HepG2 (cell line): ENCODE results near the gene LCN2. TPM values are rescaled to one million over a fixed set of nuclear protein-coding genes. Genes with fewer than 3 reads are reported as not detected.
A peak's percentile ranks its signal among the peaks of the same experiment; 100 is the strongest.

Experiments used
- ATAC-seq: fragments of 200-7000 bp; cut with Tn5 transposase; 3 replicates; pipeline ENCODE4 v1.9.1; 2020; ENCODE audit warnings: mild to moderate bottlenecking, moderate library complexity
- BruUV-seq: library from RNA; stranded (reverse); fragments of 400-500 nt; replicated peaks from 2 replicates; lab custom pipeline; 2021; lab: Mats Ljungman, UMichigan
- CTCF ChIA-PET: fragments of 300-600 bp; formaldehyde crosslinking; extraction: SDS; loops from one replicate; lab custom pipeline; 2021; ENCODE audit warnings: low total read pairs, inconsistent platforms, low intra/inter-chr PET ratio; lab: Yijun Ruan, JAX
- POLR2A ChIA-PET: fragments of 350-600 bp; sonication (Branson Sonifier 250); formaldehyde crosslinking; loops from one replicate; lab custom pipeline; 2020; ENCODE audit warnings: antibody characterized with exemption, inconsistent platforms; lab: Yijun Ruan, JAX
- DNase-seq: peaks from one replicate; pipeline ENCODE4 v3.0.0-alpha.2; 2015; ENCODE audit warnings: low spot score
- FAIRE-seq: peaks from 3 replicates; lab custom pipeline; 2011; peaks lifted over from hg19 to GRCh38; lab: Jason Lieb, UNC
- H2AFZ ChIP-seq: one replicate; pipeline ENCODE4 v1.6.1; 2011; ENCODE audit warnings: low read length, inconsistent platforms
- H3K27ac ChIP-seq: fragments of 300-600 bp; 3 replicates; pipeline ENCODE4 v1.8.0; 2011; ENCODE audit warnings: mixed run types, mild to moderate bottlenecking, mixed read lengths, low read length, inconsistent platforms; ENCODE audit not compliant: insufficient read depth; ENCODE audit errors: extremely low read length
- H3K27me3 ChIP-seq, 2 experiments: fragments of 200-600 bp in 1 of 2; 2 replicates in 1 of 2; 3 replicates in 1 of 2; pipeline versions ENCODE4 v1.6.0 to v1.8.0; 2011; ENCODE audit warnings: low read length in 2 of 2, mild to moderate bottlenecking in 2 of 2, moderate library complexity in 2 of 2, inconsistent platforms in 1 of 2; ENCODE audit not compliant: insufficient read depth in 2 of 2, control insufficient read depth in 1 of 2
- H3K36me3 ChIP-seq, 2 experiments: fragments of 200-600 bp in 1 of 2; replicated peaks in 1 of 2; 2 replicates in 1 of 2; 3 replicates in 1 of 2; pipeline versions ENCODE4 v1.5.1 to v1.8.0; 2011; ENCODE audit warnings: low read length in 2 of 2, inconsistent platforms in 1 of 2; ENCODE audit not compliant: insufficient read depth in 2 of 2, control insufficient read depth in 1 of 2
- H3K4me1 ChIP-seq: 2 replicates; pipeline ENCODE4 v1.5.1; 2012; ENCODE audit warnings: low read length, inconsistent platforms; ENCODE audit not compliant: insufficient read depth
- H3K4me2 ChIP-seq: 2 replicates; pipeline ENCODE4 v1.6.0; 2011; ENCODE audit warnings: low read depth, low read length, inconsistent platforms
- H3K4me3 ChIP-seq, 3 experiments: fragments of 200-600 bp in 1 of 3; sonication (generic), shearing (Covaris generic) in 1 of 3; replicated peaks in 1 of 3; 2 replicates each; pipeline ENCODE4 v1.5.1; 2011 to 2016; ENCODE audit warnings: low read length in 3 of 3, inconsistent platforms in 2 of 3, low read depth in 2 of 3, mild to moderate bottlenecking in 2 of 3, control low read depth in 1 of 3, mixed read lengths in 1 of 3; ENCODE audit not compliant: insufficient read depth in 1 of 3
- H3K79me2 ChIP-seq: one replicate; pipeline ENCODE4 v1.6.1; 2011; ENCODE audit warnings: low read length, inconsistent platforms; ENCODE audit not compliant: insufficient read depth
- H3K9ac ChIP-seq: 2 replicates; pipeline ENCODE4 v1.6.0; 2011; ENCODE audit warnings: mild to moderate bottlenecking, low read depth, low read length, inconsistent platforms; ENCODE audit not compliant: insufficient read depth
- H3K9me3 ChIP-seq: 2 replicates; pipeline ENCODE4 v1.5.1; 2012; ENCODE audit warnings: mild to moderate bottlenecking, low read length
- H4K20me1 ChIP-seq: 2 replicates; pipeline ENCODE4 v1.6.0; 2011; ENCODE audit warnings: inconsistent platforms, mild to moderate bottlenecking, low read length, moderate library complexity; ENCODE audit not compliant: insufficient read depth
- AKAP8 ChIP-seq: sonication (generic); formaldehyde crosslinking; IDR thresholded peaks from 2 replicates; pipeline ENCODE4 v1.5.1; 2020; ENCODE audit warnings: mild to moderate bottlenecking, missing genetic modification reagents
- KDM5A ChIP-seq: fragments of 200-600 bp; sonication (generic); IDR thresholded peaks from 2 replicates; pipeline ENCODE4 v1.7.0; 2018; ENCODE audit warnings: antibody characterized with exemption, mild to moderate bottlenecking, low read length, borderline replicate concordance
- MEIS2 ChIP-seq: sonication (generic); formaldehyde crosslinking; IDR thresholded peaks from 2 replicates; pipeline ENCODE4 v1.9.0; 2021; ENCODE audit warnings: mild to moderate bottlenecking, missing genetic modification reagents
- NFE2 ChIP-seq: sonication (generic); formaldehyde crosslinking; IDR thresholded peaks from 2 replicates; pipeline ENCODE4 v1.4.0; 2020; ENCODE audit warnings: missing genetic modification reagents
- NFE2L1 ChIP-seq: sonication (generic); formaldehyde crosslinking; IDR thresholded peaks from 2 replicates; pipeline ENCODE4 v1.4.0; 2020; ENCODE audit warnings: missing genetic modification reagents, mild to moderate bottlenecking, borderline replicate concordance
- NKX3-1 ChIP-seq: sonication (generic); formaldehyde crosslinking; IDR thresholded peaks from 2 replicates; pipeline ENCODE4 v1.5.0; 2020; ENCODE audit warnings: missing genetic modification reagents
- ZNF878 ChIP-seq: sonication (generic); formaldehyde crosslinking; IDR thresholded peaks from 2 replicates; pipeline ENCODE4 v1.8.1; 2023; ENCODE audit warnings: mild to moderate bottlenecking, missing genetic modification reagents, moderate library complexity
- WGBS: methylation state at CpG from one replicate; pipeline ENCODE4 v1.1.6; 2017; ENCODE audit warnings: low lambda C conversion rate; 5-methylcytosine and 5-hydroxymethylcytosine counted together
- in situ Hi-C: cut with HindIII; loops from 2 replicates; pipeline ENCODE4 v1.10.0; 2017; ENCODE audit warnings: low pct_unique_long_range_greater_than_20kb; ENCODE audit not compliant: extremely low pct_ligation_motif_present
- intact Hi-C: fragments of 100-400 bp; cut with micrococcal nuclease; formaldehyde crosslinking; loops from one replicate; pipeline ENCODE4 v1.10.0; 2022; ENCODE audit not compliant: unreplicated experiment
- polyA plus RNA-seq, 8 experiments: library from polyadenylated mRNA; depleted of rRNA in 3 of 8; stranded (reverse) in 7 of 8; unstranded in 1 of 8; fragments of >200 nt; fragmentation: Illumina TruSeq in 4 of 8; extraction: Trizol in 4 of 8; gene quantifications; 2 replicates each; pipeline versions ENCODE4 v1.2.1 to v1.2.3, GENCODE V29; 2011 to 2016; ENCODE audit warnings: low read depth in 4 of 8, missing spikeins in 1 of 8, mixed read lengths in 1 of 8; ENCODE audit not compliant: insufficient read depth in 1 of 8
- total RNA-seq, 5 experiments: library from RNA; depleted of rRNA; stranded (reverse); fragments of >200 nt; fragmentation: Illumina TruSeq; extraction: Trizol; gene quantifications; 2 replicates each; pipeline ENCODE4 v1.2.3, GENCODE V29; 2016; ENCODE audit warnings: low read depth in 1 of 5
- TF ChIP-seq, protein P1 (sequence below): sonication (generic); formaldehyde crosslinking; IDR thresholded peaks from 2 replicates; pipeline ENCODE4 v1.4.0; 2020; ENCODE audit warnings: mild to moderate bottlenecking, missing genetic modification reagents
- TF ChIP-seq, protein P2 (sequence below): sonication (generic); formaldehyde crosslinking; IDR thresholded peaks from 2 replicates; pipeline ENCODE4 v1.4.0; 2020; ENCODE audit warnings: mild to moderate bottlenecking, missing genetic modification reagents
- TF ChIP-seq, protein P3 (sequence below): sonication (generic); formaldehyde crosslinking; IDR thresholded peaks from 2 replicates; pipeline ENCODE4 v1.4.0; 2020; ENCODE audit warnings: missing genetic modification reagents
- TF ChIP-seq, protein P4 (sequence below): sonication (generic); formaldehyde crosslinking; conservative IDR thresholded peaks from 2 replicates; pipeline ENCODE4 v1.4.0; 2020; ENCODE audit warnings: missing genetic modification reagents
- TF ChIP-seq, protein P5 (sequence below): sonication (generic); formaldehyde crosslinking; IDR thresholded peaks from 2 replicates; pipeline ENCODE4 v1.4.0; 2020; ENCODE audit warnings: missing genetic modification reagents, borderline replicate concordance
- TF ChIP-seq, protein P6 (sequence below): sonication (generic); formaldehyde crosslinking; IDR thresholded peaks from 2 replicates; pipeline ENCODE4 v1.5.1; 2020; ENCODE audit warnings: missing genetic modification reagents, mild to moderate bottlenecking, borderline replicate concordance

Gene LCN2
- total and polyA plus RNA-seq, 2 of the 13 experiments (the other 11 are each of a cell fraction or from before 2014, with no cell fraction given): 0.38 to 1.4 TPM

DNA sequence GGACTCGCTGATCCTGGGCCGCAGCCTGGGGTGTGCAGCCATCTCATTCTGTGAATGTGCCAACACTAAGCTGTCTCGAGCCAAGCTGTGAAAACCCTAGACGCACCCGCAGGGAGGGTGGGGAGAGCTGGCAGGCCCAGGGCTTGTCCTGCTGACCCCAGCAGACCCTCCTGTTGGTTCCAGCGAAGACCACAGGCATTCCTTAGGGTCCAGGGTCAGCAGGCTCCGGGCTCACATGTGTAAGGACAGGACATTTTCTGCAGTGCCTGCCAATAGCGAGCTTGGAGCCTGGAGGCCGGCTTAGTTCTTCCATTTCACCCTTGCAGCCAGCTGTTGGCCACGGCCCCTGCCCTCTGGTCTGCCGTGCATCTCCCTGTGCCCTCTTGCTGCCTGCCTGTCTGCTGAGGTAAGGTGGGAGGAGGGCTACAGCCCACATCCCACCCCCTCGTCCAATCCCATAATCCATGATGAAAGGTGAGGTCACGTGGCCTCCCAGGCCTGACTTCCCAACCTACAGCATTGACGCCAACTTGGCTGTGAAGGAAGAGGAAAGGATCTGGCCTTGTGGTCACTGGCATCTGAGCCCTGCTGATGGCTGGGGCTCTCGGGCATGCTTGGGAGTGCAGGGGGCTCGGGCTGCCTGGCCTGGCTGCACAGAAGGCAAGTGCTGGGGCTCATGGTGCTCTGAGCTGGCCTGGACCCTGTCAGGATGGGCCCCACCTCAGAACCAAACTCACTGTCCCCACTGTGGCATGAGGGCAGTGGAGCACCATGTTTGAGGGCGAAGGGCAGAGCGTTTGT lies 41.6 kb upstream of the LCN2 start (continued):
- TF ChIP-seq, protein P1, sequence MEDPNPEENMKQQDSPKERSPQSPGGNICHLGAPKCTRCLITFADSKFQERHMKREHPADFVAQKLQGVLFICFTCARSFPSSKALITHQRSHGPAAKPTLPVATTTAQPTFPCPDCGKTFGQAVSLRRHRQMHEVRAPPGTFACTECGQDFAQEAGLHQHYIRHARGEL: 0 out of 2 replicates have a peak, but pooled peaks have one; percentile 51
- TF ChIP-seq NKX3-1: no peak
- TF ChIP-seq, protein P2, sequence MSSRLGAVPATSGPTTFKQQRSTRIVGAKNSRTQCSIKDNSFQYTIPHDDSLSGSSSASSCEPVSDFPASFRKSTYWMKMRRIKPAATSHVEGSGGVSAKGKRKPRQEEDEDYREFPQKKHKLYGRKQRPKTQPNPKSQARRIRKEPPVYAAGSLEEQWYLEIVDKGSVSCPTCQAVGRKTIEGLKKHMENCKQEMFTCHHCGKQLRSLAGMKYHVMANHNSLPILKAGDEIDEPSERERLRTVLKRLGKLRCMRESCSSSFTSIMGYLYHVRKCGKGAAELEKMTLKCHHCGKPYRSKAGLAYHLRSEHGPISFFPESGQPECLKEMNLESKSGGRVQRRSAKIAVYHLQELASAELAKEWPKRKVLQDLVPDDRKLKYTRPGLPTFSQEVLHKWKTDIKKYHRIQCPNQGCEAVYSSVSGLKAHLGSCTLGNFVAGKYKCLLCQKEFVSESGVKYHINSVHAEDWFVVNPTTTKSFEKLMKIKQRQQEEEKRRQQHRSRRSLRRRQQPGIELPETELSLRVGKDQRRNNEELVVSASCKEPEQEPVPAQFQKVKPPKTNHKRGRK (CRISPR knock-in tag): no peak
- TF ChIP-seq, all 625 proteins: peak for 13

DNA sequence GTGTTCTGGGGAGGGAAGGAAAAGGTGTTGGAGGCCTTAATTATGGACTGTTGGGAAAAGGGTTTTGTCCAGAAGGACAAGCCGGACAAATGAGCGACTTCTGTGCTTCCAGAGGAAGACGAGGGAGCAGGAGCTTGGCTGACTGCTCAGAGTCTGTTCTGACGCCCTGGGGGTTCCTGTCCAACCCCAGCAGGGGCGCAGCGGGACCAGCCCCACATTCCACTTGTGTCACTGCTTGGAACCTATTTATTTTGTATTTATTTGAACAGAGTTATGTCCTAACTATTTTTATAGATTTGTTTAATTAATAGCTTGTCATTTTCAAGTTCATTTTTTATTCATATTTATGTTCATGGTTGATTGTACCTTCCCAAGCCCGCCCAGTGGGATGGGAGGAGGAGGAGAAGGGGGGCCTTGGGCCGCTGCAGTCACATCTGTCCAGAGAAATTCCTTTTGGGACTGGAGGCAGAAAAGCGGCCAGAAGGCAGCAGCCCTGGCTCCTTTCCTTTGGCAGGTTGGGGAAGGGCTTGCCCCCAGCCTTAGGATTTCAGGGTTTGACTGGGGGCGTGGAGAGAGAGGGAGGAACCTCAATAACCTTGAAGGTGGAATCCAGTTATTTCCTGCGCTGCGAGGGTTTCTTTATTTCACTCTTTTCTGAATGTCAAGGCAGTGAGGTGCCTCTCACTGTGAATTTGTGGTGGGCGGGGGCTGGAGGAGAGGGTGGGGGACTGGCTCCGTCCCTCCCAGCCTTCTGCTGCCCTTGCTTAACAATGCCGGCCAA lies 40.8 kb upstream of the LCN2 start:
- intact Hi-C loops: no loop called here
- in situ Hi-C loops: no loop called here
- TF ChIP-seq, protein P3, sequence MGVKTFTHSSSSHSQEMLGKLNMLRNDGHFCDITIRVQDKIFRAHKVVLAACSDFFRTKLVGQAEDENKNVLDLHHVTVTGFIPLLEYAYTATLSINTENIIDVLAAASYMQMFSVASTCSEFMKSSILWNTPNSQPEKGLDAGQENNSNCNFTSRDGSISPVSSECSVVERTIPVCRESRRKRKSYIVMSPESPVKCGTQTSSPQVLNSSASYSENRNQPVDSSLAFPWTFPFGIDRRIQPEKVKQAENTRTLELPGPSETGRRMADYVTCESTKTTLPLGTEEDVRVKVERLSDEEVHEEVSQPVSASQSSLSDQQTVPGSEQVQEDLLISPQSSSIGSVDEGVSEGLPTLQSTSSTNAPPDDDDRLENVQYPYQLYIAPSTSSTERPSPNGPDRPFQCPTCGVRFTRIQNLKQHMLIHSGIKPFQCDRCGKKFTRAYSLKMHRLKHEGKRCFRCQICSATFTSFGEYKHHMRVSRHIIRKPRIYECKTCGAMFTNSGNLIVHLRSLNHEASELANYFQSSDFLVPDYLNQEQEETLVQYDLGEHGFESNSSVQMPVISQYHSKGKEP (CRISPR knock-in tag): no peak
- TF ChIP-seq, protein P4, sequence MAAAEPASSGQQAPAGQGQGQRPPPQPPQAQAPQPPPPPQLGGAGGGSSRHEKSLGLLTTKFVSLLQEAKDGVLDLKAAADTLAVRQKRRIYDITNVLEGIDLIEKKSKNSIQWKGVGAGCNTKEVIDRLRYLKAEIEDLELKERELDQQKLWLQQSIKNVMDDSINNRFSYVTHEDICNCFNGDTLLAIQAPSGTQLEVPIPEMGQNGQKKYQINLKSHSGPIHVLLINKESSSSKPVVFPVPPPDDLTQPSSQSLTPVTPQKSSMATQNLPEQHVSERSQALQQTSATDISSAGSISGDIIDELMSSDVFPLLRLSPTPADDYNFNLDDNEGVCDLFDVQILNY (CRISPR knock-in tag): no peak
- TF ChIP-seq, protein P5, sequence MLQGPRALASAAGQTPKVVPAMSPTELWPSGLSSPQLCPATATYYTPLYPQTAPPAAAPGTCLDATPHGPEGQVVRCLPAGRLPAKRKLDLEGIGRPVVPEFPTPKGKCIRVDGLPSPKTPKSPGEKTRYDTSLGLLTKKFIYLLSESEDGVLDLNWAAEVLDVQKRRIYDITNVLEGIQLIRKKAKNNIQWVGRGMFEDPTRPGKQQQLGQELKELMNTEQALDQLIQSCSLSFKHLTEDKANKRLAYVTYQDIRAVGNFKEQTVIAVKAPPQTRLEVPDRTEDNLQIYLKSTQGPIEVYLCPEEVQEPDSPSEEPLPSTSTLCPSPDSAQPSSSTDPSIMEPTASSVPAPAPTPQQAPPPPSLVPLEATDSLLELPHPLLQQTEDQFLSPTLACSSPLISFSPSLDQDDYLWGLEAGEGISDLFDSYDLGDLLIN (CRISPR knock-in tag): no peak
- TF ChIP-seq AKAP8 (CRISPR knock-in tag): no peak
- TF ChIP-seq, protein P6, sequence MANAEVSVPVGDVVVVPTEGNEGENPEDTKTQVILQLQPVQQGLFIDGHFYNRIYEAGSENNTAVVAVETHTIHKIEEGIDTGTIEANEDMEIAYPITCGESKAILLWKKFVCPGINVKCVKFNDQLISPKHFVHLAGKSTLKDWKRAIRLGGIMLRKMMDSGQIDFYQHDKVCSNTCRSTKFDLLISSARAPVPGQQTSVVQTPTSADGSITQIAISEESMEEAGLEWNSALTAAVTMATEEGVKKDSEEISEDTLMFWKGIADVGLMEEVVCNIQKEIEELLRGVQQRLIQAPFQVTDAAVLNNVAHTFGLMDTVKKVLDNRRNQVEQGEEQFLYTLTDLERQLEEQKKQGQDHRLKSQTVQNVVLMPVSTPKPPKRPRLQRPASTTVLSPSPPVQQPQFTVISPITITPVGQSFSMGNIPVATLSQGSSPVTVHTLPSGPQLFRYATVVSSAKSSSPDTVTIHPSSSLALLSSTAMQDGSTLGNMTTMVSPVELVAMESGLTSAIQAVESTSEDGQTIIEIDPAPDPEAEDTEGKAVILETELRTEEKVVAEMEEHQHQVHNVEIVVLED (CRISPR knock-in tag): no peak
- TF ChIP-seq MEIS2 (CRISPR knock-in tag): no peak
- no peak for TF ChIP-seq KDM5A
- TF ChIP-seq NFE2L1 (CRISPR knock-in tag): no peak
- no peak for TF ChIP-seq ZNF878 (CRISPR knock-in tag)
- TF ChIP-seq NFE2 (CRISPR knock-in tag): no peak
- TF ChIP-seq, all 625 proteins: peak for 0
- Histone ChIP-seq H3K27ac (peak overlapping the region; percentile 40), H2AFZ (no peak overlapping the region), H3K79me2 (peaks cover 2% of the 10 kb centered on the region), H3K9ac (no peak overlapping the region), H4K20me1 (no peaks in the 10 kb centered on the region), H3K4me3 (no peak overlapping the region), H3K27me3 (no peaks in the 10 kb centered on the region), H3K9me3 (no peaks in the 10 kb centered on the region), H3K36me3 (peaks cover 18 to 35% of the 10 kb centered on the region in 2 experiments), H3K4me1 (peaks cover 76% of the 10 kb centered on the region), H3K4me2 (no peak overlapping the region)
- ATAC-seq (no peak), DNase-seq (no peak), FAIRE-seq (no peak)
- ChIA-PET POLR2A (no interaction called here), CTCF (no interaction called here)
- no TSS peak for BruUV-seq
- WGBS: 96% methylated on average over 15 of the region's 15 CpGs
